ENCODE results near the gene NHERF1. TPM values are rescaled to one million over a fixed set of nuclear protein-coding genes. Genes with fewer than 3 reads are reported as not detected.

NHERF1 gene
- total and polyA plus RNA-seq, 2 of the 4 experiments (the other 2 are of a cell fraction) = 3.8 to 11.8 TPM

DNA sequence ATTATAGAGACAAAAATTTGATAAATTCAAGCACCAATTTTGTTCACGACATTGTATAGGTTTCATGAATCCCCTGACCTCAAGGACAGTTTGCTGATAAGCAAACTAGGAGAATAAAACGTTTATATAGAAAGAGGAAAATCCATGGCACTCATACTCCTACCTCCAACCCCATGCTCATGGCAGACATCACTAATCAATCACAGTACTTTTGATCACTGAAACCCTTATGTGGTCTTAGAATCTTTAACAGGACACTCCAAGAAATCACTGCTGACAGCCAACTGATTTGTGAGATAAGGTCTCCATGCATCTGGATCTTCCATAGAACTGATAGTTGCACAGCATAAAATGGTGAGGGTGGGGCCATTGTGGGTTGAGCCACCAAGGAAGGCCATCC, 4.7 kb upstream of the NHERF1 start:
- Histone ChIP-seq H3K9me1 (ENCODE audit: insufficient read depth, low read length) (no peaks in the 10 kb centered on the region), H2BK5ac (ENCODE audit: low read depth, low read length, poor library complexity, severe bottlenecking) (no peak overlapping the region), H3K56ac (ENCODE audit: extremely low read depth, insufficient read depth, low read length) (no peak overlapping the region), H3K27ac (ENCODE audit: insufficient read depth, low read length) (no peak overlapping the region), H3K9me3 (ENCODE audit: control insufficient read depth, insufficient read depth, low read length) (no peaks in the 10 kb centered on the region), H2BK120ac (ENCODE audit: low read depth, low read length) (no peak overlapping the region), H3K14ac (replicated peaks; ENCODE audit: low read depth, low read length) (no peak overlapping the region), H3K4me2 (ENCODE audit: low read depth, low read length) (no peak overlapping the region), H3K4me3 (ENCODE audit: insufficient read depth, low read depth, low read length) (no peak overlapping the region), H3K36me3 (ENCODE audit: control insufficient read depth, insufficient read depth, low read length) (no peaks in the 10 kb centered on the region), H3K4ac (ENCODE audit: low read depth, low read length) (no peak overlapping the region), H3K27me3 (ENCODE audit: control insufficient read depth, insufficient read depth, low read length) (peaks cover 8% of the 10 kb centered on the region; the same call in 1 of the 2 replicates), H4K5ac (ENCODE audit: low read depth, low read length) (no peak overlapping the region), H2BK20ac (ENCODE audit: low read depth, low read length) (no peak overlapping the region), H4K20me1 (ENCODE audit: insufficient read depth, low read length) (no peaks in the 10 kb centered on the region), H3K23ac (ENCODE audit: low read depth, low read length) (no peak overlapping the region), H3K4me1 (ENCODE audit: control insufficient read depth, insufficient read depth, low read length) (peaks cover 3% of the 10 kb centered on the region; the same call in 1 of the 2 replicates), H4K91ac (ENCODE audit: insufficient read depth, low read depth, low read length) (no peak overlapping the region), H4K8ac (ENCODE audit: low read depth in 2 of 2, low read length in 2 of 2) (no peak overlapping the region), H2AK5ac (ENCODE audit: low read depth, low read length) (no peak overlapping the region), H3K18ac (ENCODE audit: low read depth, low read length) (no peak overlapping the region), H2BK15ac (ENCODE audit: low read depth, low read length) (no peak overlapping the region), H3K9ac (ENCODE audit: low read depth, low read length) (no peak overlapping the region), H3K79me1 (ENCODE audit: low read depth in 1 of 2, low read length in 2 of 2) (no peaks in the 10 kb centered on the region), H2AFZ (replicated peaks; ENCODE audit: low read length, poor library complexity) (no peak overlapping the region), H2AK9ac (replicated peaks; ENCODE audit: low read depth, low read length, poor library complexity) (peak overlapping the region; percentile 10)
- ChIA-PET CTCF (no interaction called here), POLR2A (ENCODE audit: unreplicated experiment) (no interaction called here)
- intact Hi-C loops (cut with micrococcal nuclease) = loop anchor here (1.0 kb wide), 3 partner anchors 33 to 215 kb away; partner anchors contain the start of gene NAT9
- in situ Hi-C loops (cut with MboI; ENCODE audit: low sequenced_read_pairs) = loop anchor here (5.0 to 10.0 kb wide), 2 partner anchors 124 to 211 kb away; no protein-coding TSS in a partner anchor
- dilution Hi-C loops (cut with HindIII; ENCODE audit: low sequenced_read_pairs, unreplicated experiment) = no loop called here
- TF ChIP-seq BHLHE40 (IDR thresholded peaks at IDR 0.05; ENCODE audit: low read depth, low read length) (no peak), CEBPB (IDR thresholded peaks at IDR 0.05; ENCODE audit: low read depth, low read length) (no peak), MAZ (IDR thresholded peaks at IDR 0.05; ENCODE audit: borderline replicate concordance, low read depth, low read length) (no peak), USF2 (IDR thresholded peaks at IDR 0.05; ENCODE audit: low read depth, low read length) (no peak), RFX5 (IDR thresholded peaks at IDR 0.05; ENCODE audit: low read depth, low read length) (no peak), ELK1 (IDR thresholded peaks at IDR 0.05; ENCODE audit: borderline replicate concordance, low read depth, low read length) (no peak), NFE2L2 (IDR thresholded peaks at IDR 0.05; ENCODE audit: low read depth, low read length) (no peak), MAFK (IDR thresholded peaks at IDR 0.05; ENCODE audit: low read depth, low read length) (no peak), RCOR1 (IDR thresholded peaks at IDR 0.05; ENCODE audit: insufficient replicate concordance, low read length) (no peak), SMC3 (IDR thresholded peaks at IDR 0.05; ENCODE audit: low read depth, low read length) (no peak), CTCF (conservative IDR thresholded peaks at IDR 0.05; ENCODE audit: low read depth, low read length) (no peak), MXI1 (IDR thresholded peaks at IDR 0.05; ENCODE audit: borderline replicate concordance, low read depth, low read length) (no peak), POLR2A (IDR thresholded peaks at IDR 0.05; ENCODE audit: low read depth, low read length) (no peak), CHD1 (IDR thresholded peaks at IDR 0.05; ENCODE audit: low read depth, low read length) (no peak), FOS (IDR thresholded peaks at IDR 0.05; ENCODE audit: low read depth, low read length) (no peak), RAD21 (IDR thresholded peaks at IDR 0.05; ENCODE audit: low read length) (no peak)
- no peak for DNase-seq
- WGBS, 2 experiments (ENCODE audit: extremely low coverage in 2 of 2, insufficient read length in 1 of 2) = no CpG with 5 or more reads among the region's 2 CpGs
- no peak for ATAC-seq (ENCODE audit: low read depth)
- BruUV-seq (replicated peaks) = no TSS peak
